HG03354 (cell line): ENCODE measurements around the gene UCP3.
"Not testable (repeated sequence)": the region's sequence is repeated elsewhere in the genome, so short reads cannot be mapped to it uniquely, and the experiment has no call there.

Experiments
- ATAC-seq: cut with Tn5 transposase; IDR thresholded peaks from one replicate; pipeline ENCODE4 v1.9.1; 2021; ENCODE audit warnings: mild to moderate bottlenecking; ENCODE audit not compliant: unreplicated experiment, poor library complexity, severe bottlenecking

The UCP3 gene

DNA sequence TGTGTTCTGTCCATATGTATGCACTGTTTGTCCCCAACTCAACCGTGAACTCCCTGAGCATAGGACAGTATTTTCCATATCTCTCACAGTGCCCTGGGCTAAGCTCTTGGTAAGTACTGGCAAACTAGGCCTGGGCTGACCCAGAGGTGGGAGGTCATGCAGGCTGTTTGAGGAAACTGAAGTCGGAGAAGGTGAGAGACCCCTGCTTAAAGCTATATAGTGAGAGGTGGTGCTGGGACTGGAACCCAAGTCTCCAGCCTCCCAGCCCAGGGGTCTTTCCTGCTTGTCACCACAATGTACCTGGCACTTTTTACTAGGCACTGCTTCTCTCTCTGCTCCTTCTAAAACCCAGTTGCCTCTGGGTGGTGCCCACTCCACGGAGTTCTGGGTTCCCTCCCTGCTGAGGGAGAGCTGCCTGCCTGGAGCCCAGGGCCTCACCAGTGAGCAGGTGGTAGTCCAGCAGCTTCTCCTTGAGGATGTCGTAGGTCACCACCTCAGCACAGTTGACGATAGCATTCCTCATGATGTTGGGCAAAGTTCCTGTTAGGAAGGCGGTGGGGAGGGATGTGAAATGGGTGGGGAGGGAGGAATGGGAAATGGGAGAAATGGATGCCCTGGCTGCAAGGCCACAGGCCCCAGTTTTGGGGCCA, 4.7 kb downstream of the UCP3 start:
- ATAC-seq: no peak

DNA sequence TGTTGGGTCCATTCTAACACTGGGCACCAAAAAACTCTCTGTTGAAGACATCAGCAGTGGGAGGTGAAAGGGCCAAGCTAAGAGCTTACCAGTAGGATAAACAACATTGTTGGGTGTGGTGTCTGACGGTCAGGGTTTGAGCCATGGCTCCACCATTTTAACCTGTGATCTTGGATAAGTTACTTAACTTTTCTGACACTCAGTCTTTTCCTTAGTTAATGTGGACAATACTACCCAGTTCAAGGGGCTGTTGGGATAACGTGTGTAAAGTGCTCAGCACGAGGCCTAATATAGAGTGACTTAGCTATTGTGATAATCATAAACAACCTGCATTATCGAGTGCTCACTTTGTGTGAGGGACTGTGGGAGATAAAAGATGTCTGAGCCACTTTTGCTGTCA, 6.1 kb downstream of the UCP3 start:
- ATAC-seq: no peak

DNA sequence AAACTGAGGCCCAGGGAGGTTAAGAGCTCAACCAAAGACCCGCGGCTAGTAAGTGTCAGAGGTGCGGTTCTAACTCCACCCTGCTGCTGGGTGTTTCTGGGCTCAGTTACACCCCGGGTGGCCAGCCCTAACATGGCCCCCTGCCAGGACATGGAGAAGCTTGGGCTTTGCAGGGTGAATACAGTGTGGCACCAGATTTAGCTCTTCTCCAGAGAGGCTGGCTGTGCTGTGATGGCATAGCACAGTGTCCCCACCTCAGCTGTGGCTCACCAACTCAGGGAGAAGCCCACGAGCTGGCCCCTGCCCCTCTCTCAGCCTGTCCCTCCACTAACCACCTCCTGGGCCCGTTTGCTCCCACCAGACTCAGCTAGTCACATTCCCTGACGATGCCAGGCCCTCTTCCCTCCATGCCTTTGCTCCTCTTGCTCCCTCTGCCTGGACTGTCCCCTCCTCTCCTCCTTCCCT, 7.0 kb downstream of the UCP3 start:
- ATAC-seq: no peak

DNA sequence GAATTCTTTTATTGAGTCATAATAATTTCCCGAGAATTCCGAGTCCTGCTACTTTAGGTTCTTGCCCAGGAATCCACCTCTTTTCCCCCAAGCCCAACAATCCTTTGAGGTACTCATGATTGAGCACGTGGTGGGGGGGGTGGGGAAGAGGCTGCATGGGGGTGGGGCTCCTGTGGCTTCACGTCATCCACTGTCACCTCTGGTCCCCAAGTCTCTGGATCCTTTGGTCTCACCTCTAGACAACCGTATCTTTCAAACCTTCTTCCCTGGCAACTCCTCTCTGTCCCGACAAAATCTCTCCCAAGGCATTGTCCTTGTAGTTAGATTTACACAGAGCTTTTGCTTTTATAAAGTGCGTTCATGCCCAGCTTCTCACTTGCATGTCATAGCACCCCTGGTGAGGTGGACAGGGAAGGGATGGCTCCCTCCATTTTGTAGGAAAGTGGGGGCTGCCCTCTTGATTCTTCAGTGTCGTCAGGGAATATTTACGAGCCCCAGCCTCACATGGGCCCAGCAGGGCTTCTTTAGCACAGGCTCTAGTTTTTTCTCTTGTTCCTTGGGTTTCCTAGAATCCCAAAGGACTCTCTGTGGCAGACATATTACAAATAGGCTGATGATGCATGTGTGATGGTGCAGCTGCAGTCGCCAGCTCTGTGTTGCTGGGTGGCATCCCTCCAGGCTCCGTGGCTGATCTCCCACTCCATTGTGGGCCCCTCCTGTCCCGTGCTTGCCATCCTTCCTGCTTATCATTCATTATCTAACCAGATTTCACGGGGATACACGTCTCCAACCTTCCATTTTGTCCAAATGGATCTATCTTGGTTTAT, 8.4 kb downstream of the UCP3 start:
- no peak for ATAC-seq

DNA sequence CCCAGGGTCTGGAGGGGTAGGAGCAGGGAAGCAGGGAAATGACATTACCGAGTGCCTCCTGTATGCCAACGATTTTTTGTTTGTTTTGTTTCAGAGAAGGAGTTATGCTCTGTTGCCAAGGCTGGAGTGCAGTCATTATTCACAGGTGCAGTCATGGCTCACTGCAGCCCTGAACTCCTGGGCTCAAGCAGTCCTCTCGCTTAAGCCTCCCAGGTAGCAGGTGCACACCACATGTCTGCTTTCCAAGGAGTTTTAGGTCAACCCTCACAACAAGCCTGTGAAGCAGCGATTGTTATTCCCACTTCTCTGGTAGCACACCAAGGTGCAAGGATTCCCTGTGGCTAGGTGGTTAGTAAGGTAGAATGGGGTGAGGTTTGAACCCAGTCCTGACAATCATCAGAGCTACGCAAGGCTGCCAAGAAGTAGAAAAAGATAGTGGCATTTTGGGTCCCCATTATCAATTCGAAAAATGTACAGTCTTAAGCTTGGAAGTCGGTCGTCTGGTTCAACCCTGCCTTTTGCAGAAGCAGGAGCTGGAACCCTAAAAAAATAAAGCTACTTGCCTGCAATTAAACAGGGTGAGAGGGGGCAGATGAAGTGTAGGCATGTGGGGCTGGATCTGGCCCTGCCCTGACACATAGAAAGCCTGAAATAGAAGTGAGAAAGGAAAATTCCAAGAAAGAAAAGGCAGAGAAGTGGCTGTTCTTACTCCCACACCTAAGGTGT, 9.1 kb downstream of the UCP3 start:
- no peak for ATAC-seq

DNA sequence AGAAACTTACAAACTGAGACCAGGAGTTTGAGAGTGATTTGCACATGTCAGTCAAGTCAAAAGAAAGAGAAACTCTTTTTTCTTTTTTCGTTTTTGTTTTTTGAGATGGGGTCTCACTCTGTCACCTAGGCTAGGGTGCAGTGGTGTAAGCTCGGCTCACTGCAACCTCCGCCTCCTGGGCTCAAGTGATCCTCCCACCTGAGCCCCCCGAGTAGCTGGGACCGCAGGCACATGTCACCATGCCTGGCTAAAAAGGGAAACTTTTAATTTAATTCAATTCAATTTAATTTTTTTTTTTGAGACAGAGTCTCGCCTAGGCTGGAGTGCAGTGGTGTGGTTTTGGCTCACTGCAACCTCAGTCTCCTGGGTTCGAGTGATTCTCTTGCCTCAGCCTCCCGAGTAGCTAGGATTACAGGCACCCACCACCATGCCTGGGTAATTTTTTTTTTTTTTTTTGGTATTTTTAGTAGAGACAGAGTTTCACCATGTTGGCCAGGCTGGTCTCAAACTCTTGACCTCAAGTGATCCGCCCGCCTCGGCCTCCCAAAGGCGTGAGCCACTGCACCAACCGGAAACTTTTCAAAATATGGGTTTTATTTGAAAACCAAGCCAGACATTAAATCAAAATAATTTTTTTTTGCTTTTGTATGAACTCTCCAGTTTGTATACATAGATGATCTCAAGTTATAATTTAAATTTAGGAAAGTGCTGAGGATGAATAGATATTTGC, 9.9 kb downstream of the UCP3 start:
- ATAC-seq: no peak

DNA sequence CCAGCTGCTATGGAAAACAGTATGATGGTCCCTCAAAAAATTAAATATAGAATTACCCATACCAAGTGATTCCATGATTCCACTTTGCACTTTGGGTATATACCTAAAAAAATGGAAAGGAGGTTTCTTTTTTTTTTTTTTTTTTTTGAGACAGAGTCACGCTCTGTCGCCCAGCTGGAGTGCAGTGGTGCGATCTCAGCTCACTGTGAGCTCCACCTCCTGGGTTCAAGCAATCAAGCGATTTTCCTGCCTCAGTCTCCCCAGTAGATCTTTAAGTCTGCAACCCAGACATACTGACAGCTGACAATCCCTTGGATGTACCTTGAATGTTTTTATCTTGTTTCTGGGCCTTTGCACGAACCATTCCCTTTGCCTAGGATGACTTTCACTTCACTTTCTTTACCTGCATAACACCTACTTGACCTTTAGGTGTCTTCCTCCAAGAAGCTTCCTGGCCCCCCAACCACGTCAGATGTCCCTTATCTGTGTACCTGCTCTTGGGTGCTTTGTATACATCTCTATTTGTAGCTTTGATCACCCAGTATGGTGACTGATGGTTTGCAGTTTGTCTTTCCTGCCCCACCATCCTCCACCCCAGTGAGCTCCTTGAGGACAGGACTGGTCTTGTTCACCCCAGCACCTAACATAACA, 11.6 kb downstream of the UCP3 start:
- ATAC-seq: no peak

DNA sequence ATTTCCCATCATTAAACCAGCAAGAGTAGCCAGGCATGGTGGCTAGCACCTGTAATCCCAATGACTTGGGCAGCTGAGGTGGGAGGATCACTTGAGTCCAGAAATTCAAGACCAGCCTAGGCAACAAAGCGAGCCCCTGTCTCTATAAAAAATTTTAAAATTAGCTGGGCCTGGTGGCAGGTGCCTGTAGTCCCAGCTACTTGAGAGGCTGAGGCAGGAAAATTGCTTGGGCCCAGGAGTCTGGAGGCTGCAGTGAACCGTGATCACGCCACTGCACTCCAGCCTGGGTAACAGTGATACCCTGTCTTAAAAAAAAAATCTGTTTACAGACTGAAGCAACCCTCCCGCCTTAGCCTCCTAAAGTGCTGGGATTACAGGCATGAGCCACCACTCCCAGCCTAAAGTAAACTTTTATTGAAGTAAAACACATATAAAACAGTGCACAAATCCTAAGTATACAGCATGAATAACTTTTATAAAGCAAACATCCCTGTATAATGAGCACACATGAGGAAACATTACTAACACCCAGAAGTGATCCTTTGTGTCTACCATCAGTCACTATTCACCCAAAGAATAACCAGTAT, 12.6 kb downstream of the UCP3 start:
- no peak for ATAC-seq

DNA sequence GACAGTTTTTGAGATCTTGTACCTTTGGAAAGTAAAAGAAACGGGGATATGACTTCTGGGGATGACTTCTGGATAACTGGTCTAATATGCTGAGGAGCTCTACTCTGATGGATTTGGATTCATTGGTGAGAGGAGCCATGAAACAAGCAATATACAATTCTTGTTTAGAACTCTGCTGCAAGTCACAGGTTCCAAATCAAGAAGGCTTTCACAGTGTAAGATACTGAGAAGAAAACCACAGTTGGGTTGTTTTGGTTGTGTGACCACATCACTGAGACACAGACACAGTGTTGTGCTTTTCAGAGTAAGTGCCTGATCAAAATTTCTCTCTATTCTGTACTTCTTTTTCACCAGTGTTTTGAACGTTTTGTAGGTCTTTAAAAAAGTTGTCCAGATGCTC, 13.2 kb downstream of the UCP3 start:
- ATAC-seq: peak; percentile 64

DNA sequence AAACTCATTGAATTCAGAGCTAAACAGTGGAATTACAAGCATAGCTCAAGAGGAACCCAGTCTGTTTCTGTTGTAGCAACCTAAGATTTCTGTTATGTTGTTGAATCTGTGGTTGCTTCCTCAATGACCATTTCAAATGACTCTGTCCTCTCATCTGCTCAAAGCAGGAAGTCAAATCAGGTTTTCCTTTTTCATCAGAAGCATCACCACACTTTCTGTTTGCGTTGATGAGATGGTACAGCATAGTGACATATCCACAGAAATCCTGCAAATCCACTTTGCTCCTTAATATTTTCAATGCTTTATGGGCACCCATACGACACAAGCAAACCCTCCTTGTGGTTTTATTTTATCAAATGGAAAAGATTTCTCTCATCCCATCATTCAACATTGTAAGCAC, 13.6 kb downstream of the UCP3 start:
- peak; percentile 62 for ATAC-seq

DNA sequence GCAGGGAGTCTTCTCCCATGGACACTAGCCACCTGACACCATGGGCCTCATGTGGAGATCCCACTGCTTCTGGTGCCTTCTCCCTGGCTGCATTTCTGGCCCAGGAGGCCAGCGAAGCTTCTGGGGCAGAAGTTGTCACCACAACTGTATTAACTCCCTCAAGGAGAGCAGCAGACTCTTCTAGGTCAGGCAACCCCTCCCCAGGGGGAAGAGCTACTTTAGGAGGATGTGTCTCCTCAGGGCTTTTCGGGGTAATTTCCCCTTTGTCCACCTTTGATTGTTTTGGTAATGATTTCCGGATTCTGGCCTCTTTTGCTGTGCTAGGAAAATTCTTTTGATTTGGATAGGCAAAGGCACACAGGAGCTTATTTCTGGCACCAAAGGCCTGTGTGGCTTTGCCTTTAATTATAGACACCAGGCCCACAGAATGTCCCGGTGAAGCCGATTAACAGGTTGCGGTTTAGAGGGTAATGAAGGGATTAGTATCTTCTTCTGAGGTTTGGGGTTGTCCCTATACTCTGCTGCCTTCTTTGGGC, 17.3 kb downstream of the UCP3 start:
- peak; percentile 39 for ATAC-seq

DNA sequence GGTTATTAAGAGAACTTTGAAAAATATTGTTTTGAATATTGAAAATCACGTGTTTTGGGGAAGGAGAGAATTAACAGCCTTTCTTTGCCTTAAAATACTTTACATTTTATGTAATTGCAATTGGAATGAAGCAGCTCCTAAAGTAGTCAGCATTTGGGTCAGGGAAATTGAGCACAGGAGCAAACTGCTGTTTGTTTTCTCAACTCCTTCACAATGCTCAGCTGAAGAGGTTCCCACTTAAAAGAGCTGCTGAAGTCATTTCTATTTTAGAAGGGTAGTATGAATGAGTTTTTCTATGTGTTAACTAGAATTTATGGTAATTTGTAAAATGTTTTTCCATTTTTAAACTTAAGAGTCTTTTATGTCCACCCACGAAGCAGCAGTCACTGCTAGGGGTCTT, 18.2 kb downstream of the UCP3 start:
- no peak for ATAC-seq

DNA sequence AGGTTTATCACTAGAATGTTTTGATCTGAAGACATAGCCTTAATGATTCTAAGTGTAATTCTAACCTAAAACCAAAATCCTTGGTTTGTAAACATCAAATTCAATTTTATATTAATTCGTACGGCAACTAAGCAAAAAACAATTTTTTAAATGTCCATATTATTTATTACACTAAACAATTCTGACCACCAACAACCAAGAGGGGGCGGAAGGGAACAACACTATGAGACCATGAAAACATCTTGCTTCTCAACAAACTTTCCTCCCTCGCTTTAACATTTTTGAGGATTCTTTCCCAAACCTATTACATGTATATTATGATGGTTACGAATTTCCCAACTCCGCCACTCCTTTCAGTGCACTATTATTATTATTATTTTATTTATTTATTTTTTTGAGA, 19.7 kb downstream of the UCP3 start:
- no peak for ATAC-seq

DNA sequence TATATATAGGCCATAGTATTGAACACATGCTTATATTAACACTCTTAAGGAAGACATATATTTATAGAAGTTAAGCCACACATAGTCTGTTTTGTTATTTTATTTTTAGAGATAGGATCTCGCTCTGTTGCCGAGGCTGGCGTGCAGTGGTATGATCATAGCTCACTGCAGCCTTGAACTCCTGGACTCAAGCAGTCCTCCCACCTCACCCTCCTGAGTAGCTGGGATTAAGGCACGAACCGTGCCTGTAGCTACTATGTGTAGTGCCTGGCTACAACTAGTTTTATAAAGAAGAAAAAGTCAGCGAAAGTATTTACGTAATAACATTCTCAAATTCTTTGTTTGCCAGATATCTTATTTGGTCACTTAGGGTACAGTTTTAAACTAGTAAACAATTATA, 20.7 kb downstream of the UCP3 start:
- no peak for ATAC-seq

DNA sequence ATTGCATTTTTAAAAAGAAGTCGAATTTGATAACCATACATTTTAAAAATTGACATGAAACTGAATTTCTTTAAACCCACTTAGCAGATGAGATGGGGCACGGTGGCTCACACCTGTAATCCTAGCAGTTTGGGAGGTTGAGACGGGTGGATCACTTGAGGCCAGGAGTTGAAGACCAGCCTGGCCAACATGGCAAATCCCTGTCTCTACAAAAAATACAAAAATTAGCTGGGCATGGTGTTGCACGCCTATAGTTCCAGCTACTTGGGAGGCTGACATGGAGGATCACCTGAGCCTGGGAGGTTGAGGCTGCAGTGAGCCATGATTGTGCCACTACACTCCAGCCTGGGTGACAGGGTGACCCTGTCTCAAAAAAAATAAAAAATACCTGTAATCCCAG, 23.2 kb downstream of the UCP3 start:
- not testable (repeated sequence) for ATAC-seq

DNA sequence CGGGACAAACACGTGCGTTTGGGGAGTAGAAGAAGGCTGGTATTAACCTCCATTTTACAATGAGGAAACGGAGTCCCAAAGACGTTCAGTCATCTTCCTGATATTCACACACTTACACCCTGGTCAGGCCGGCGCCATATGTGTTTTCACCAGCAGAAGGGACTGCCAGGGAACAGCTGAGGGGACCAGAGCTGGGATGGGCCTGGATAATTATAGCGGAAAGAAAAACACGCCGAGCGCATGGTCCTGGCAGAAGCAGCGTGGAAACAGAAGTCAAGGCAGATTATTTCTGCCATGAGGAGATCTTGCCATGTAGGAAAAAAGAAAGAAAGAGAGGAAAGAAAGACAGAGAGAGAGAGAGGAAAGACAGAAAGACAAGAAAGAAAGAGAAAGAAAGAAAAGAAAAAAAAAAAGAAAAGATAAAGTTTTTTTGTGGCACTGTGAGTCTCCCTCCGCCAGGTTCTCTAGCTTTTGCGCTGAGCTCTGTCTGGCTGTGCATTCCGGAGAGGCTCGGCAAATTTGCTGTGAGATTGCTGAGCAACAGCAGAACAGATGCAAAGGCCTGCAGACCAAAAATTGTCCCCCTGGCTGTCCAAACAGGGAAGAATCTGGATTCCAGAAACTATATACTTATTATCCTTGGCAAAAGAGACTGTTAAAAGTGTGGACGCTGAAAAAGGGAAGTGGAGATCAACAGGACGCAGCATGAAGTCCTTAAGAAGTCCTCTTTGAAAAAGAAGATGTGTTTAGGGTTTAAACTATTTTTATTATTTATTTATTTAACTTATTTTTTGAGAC, 24.9 kb downstream of the UCP3 start:
- no peak for ATAC-seq

DNA sequence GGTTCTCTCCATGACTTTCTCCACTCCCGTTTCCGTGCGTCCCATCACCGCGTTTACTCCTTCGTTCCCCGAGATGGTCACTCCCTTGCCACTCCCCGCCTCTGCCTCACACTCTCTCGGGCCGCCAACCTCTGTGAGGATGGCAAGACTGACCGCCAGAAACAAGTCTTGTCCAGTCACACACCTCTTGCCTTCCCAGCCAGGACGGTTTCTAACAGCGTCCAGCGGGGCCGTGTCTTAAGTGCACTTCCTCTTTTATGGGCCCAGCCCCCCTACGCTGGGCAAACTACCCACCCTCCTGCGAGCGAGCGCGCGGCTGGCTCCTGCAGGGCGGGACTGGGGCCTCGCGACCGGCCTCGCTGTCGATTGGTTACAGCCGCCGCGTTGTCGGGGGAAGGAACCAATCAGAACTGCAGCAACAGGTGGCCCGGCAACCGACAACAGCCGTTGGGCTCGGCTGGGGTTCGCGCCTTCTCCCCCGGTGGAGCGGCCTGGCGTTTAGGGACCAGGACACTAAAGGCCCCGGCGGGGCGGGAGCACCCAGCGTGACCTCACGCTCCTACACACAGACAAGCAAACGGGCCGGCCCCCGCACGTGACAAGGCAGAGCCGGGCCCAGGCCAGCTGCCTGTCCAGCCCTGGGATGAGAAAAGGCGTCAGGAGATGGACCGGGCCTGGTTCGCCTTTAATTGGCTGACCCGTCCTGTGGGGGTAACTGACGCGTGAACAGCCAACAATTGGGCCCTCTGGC, 25.7 kb downstream of the UCP3 start:
- ATAC-seq: peak; percentile 71

DNA sequence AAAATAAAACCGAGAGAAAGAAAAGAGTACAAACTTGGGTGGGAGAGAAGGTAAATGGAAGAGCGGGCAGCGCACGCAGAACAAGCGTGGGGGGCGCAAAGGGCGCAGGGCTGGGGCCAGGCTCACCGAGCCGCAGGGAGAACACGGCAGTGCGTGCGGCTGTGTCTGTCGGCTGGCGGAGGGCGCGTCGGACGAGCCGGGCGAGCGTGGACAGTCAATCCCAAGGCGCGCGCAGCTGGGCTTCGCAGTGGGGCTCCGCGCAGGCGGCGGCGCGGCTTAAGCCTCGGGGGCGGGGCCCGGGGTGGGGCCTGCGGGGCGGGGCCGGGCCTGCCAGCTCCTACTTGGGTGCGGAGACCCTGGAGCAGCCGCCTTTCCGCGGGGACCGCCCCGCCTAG, 26.3 kb downstream of the UCP3 start, which contains the start of gene UCP2:
UCP2 (minus strand) TSS at position 249 of the 395 bp plus-strand sequence. CDS start 4,465 bp downstream, outside the sequence.
- peak; percentile 51 for ATAC-seq
